HepG2 (cell line): Measurements from ENCODE around the gene MCAM. TPM values are rescaled to one million over a fixed set of nuclear protein-coding genes. Genes with fewer than 3 reads are reported as not detected.

ENCODE experiments used
- ATAC-seq: fragments of 200-7000 bp; cut with Tn5 transposase; 3 replicates; pipeline ENCODE4 v1.9.1; 2020; ENCODE audit warnings: mild to moderate bottlenecking, moderate library complexity
- BruUV-seq: library from RNA; stranded (reverse); fragments of 400-500 nt; replicated peaks from 2 replicates; lab custom pipeline; 2021; lab: Mats Ljungman, UMichigan
- CTCF ChIA-PET: fragments of 300-600 bp; formaldehyde crosslinking; extraction: SDS; loops from one replicate; lab custom pipeline; 2021; ENCODE audit warnings: low total read pairs, inconsistent platforms, low intra/inter-chr PET ratio; lab: Yijun Ruan, JAX
- POLR2A ChIA-PET: fragments of 350-600 bp; sonication (Branson Sonifier 250); formaldehyde crosslinking; loops from one replicate; lab custom pipeline; 2020; ENCODE audit warnings: antibody characterized with exemption, inconsistent platforms; lab: Yijun Ruan, JAX
- DNase-seq: peaks from one replicate; pipeline ENCODE4 v3.0.0-alpha.2; 2015; ENCODE audit warnings: low spot score
- FAIRE-seq: peaks from 3 replicates; lab custom pipeline; 2011; peaks lifted over from hg19 to GRCh38; lab: Jason Lieb, UNC
- H2AFZ ChIP-seq: one replicate; pipeline ENCODE4 v1.6.1; 2011; ENCODE audit warnings: low read length, inconsistent platforms
- H3K27ac ChIP-seq: fragments of 300-600 bp; 3 replicates; pipeline ENCODE4 v1.8.0; 2011; ENCODE audit warnings: mixed run types, mild to moderate bottlenecking, mixed read lengths, low read length, inconsistent platforms; ENCODE audit not compliant: insufficient read depth; ENCODE audit errors: extremely low read length
- H3K27me3 ChIP-seq, 2 experiments: fragments of 200-600 bp in 1 of 2; 2 replicates in 1 of 2; 3 replicates in 1 of 2; pipeline versions ENCODE4 v1.6.0 to v1.8.0; 2011; ENCODE audit warnings: low read length in 2 of 2, mild to moderate bottlenecking in 2 of 2, moderate library complexity in 2 of 2, inconsistent platforms in 1 of 2; ENCODE audit not compliant: insufficient read depth in 2 of 2, control insufficient read depth in 1 of 2
- H3K36me3 ChIP-seq, 2 experiments: fragments of 200-600 bp in 1 of 2; replicated peaks in 1 of 2; 2 replicates in 1 of 2; 3 replicates in 1 of 2; pipeline versions ENCODE4 v1.5.1 to v1.8.0; 2011; ENCODE audit warnings: low read length in 2 of 2, inconsistent platforms in 1 of 2; ENCODE audit not compliant: insufficient read depth in 2 of 2, control insufficient read depth in 1 of 2
- H3K4me1 ChIP-seq: 2 replicates; pipeline ENCODE4 v1.5.1; 2012; ENCODE audit warnings: low read length, inconsistent platforms; ENCODE audit not compliant: insufficient read depth
- H3K4me2 ChIP-seq: 2 replicates; pipeline ENCODE4 v1.6.0; 2011; ENCODE audit warnings: low read depth, low read length, inconsistent platforms
- H3K4me3 ChIP-seq, 3 experiments: fragments of 200-600 bp in 1 of 3; sonication (generic), shearing (Covaris generic) in 1 of 3; replicated peaks in 1 of 3; 2 replicates each; pipeline ENCODE4 v1.5.1; 2011 to 2016; ENCODE audit warnings: low read length in 3 of 3, inconsistent platforms in 2 of 3, low read depth in 2 of 3, mild to moderate bottlenecking in 2 of 3, control low read depth in 1 of 3, mixed read lengths in 1 of 3; ENCODE audit not compliant: insufficient read depth in 1 of 3
- H3K79me2 ChIP-seq: one replicate; pipeline ENCODE4 v1.6.1; 2011; ENCODE audit warnings: low read length, inconsistent platforms; ENCODE audit not compliant: insufficient read depth
- H3K9ac ChIP-seq: 2 replicates; pipeline ENCODE4 v1.6.0; 2011; ENCODE audit warnings: mild to moderate bottlenecking, low read depth, low read length, inconsistent platforms; ENCODE audit not compliant: insufficient read depth
- H3K9me3 ChIP-seq: 2 replicates; pipeline ENCODE4 v1.5.1; 2012; ENCODE audit warnings: mild to moderate bottlenecking, low read length
- H4K20me1 ChIP-seq: 2 replicates; pipeline ENCODE4 v1.6.0; 2011; ENCODE audit warnings: inconsistent platforms, mild to moderate bottlenecking, low read length, moderate library complexity; ENCODE audit not compliant: insufficient read depth
- ATAD3A ChIP-seq: sonication (generic); formaldehyde crosslinking; IDR thresholded peaks from 2 replicates; pipeline ENCODE4 v1.4.0; 2020; ENCODE audit warnings: missing genetic modification reagents
- ATF1 ChIP-seq: IDR thresholded peaks from 2 replicates; pipeline ENCODE4 v1.6.1; 2016; ENCODE audit warnings: mild to moderate bottlenecking, control low read depth
- BCL6 ChIP-seq: IDR thresholded peaks from 2 replicates; pipeline ENCODE4 v1.6.1; 2016; ENCODE audit warnings: missing genetic modification reagents, missing compliant biosample characterization
- KLF11 ChIP-seq: IDR thresholded peaks from 2 replicates; pipeline ENCODE4 v1.6.1; 2016; ENCODE audit warnings: missing compliant biosample characterization
- PAF1 ChIP-seq: IDR thresholded peaks from 2 replicates; pipeline ENCODE4 v1.6.1; 2016; ENCODE audit warnings: missing genetic modification reagents, missing compliant biosample characterization
- RARA ChIP-seq: IDR thresholded peaks from 2 replicates; pipeline ENCODE4 v1.6.1; 2016; ENCODE audit warnings: missing genetic modification reagents, missing compliant biosample characterization
- RELA ChIP-seq: sonication (generic); formaldehyde crosslinking; IDR thresholded peaks from 2 replicates; pipeline ENCODE4 v1.4.0; 2020; ENCODE audit warnings: missing genetic modification reagents
- RFXAP ChIP-seq: sonication (generic); formaldehyde crosslinking; IDR thresholded peaks from 2 replicates; pipeline ENCODE4 v1.4.0; 2020; ENCODE audit warnings: missing genetic modification reagents, borderline replicate concordance
- SMC3 ChIP-seq: IDR thresholded peaks from 2 replicates; pipeline ENCODE4 v1.6.1; 2011; ENCODE audit warnings: low read length, improper control_type of control experiment
- SYNCRIP ChIP-seq: fragments of 200-400 bp; formaldehyde crosslinking; IDR thresholded peaks from 2 replicates; pipeline ENCODE4 v1.6.1; 2018; ENCODE audit warnings: mild to moderate bottlenecking, low read depth, low read length; ENCODE audit not compliant: insufficient read depth
- UBTF ChIP-seq: sonication (generic); formaldehyde crosslinking; IDR thresholded peaks from 2 replicates; pipeline ENCODE4 v1.4.0; 2020; ENCODE audit warnings: mild to moderate bottlenecking, missing genetic modification reagents
- YEATS2 ChIP-seq: sonication (generic); formaldehyde crosslinking; IDR thresholded peaks from 2 replicates; pipeline ENCODE4 v1.4.0; 2020; ENCODE audit warnings: missing genetic modification reagents, borderline replicate concordance
- ZFX ChIP-seq: sonication (generic); formaldehyde crosslinking; IDR thresholded peaks from 2 replicates; pipeline ENCODE4 v1.4.0; 2020; ENCODE audit warnings: mild to moderate bottlenecking, low read depth, missing genetic modification reagents, moderate library complexity
- ZNF501 ChIP-seq: sonication (generic); formaldehyde crosslinking; IDR thresholded peaks from 2 replicates; pipeline ENCODE4 v1.5.1; 2020; ENCODE audit warnings: mild to moderate bottlenecking, moderate library complexity, missing genetic modification reagents
- WGBS: methylation state at CpG from one replicate; pipeline ENCODE4 v1.1.6; 2017; ENCODE audit warnings: low lambda C conversion rate; 5-methylcytosine and 5-hydroxymethylcytosine counted together
- in situ Hi-C: cut with HindIII; loops from 2 replicates; pipeline ENCODE4 v1.10.0; 2017; ENCODE audit warnings: low pct_unique_long_range_greater_than_20kb; ENCODE audit not compliant: extremely low pct_ligation_motif_present
- intact Hi-C: fragments of 100-400 bp; cut with micrococcal nuclease; formaldehyde crosslinking; loops from one replicate; pipeline ENCODE4 v1.10.0; 2022; ENCODE audit not compliant: unreplicated experiment
- polyA plus RNA-seq, 8 experiments: library from polyadenylated mRNA; depleted of rRNA in 3 of 8; stranded (reverse) in 7 of 8; unstranded in 1 of 8; fragments of >200 nt; fragmentation: Illumina TruSeq in 4 of 8; extraction: Trizol in 4 of 8; gene quantifications; 2 replicates each; pipeline versions ENCODE4 v1.2.1 to v1.2.3, GENCODE V29; 2011 to 2016; ENCODE audit warnings: low read depth in 4 of 8, missing spikeins in 1 of 8, mixed read lengths in 1 of 8; ENCODE audit not compliant: insufficient read depth in 1 of 8
- total RNA-seq, 5 experiments: library from RNA; depleted of rRNA; stranded (reverse); fragments of >200 nt; fragmentation: Illumina TruSeq; extraction: Trizol; gene quantifications; 2 replicates each; pipeline ENCODE4 v1.2.3, GENCODE V29; 2016; ENCODE audit warnings: low read depth in 1 of 5
- TF ChIP-seq, protein P1 (sequence below): IDR thresholded peaks from 2 replicates; pipeline ENCODE4 v1.4.0; 2020; ENCODE audit warnings: mild to moderate bottlenecking, missing genetic modification reagents
- TF ChIP-seq, protein P2 (sequence below): IDR thresholded peaks from 2 replicates; pipeline ENCODE4 v1.6.1; 2016; ENCODE audit warnings: mild to moderate bottlenecking

MCAM gene
- total and polyA plus RNA-seq, 2 of the 13 experiments (the other 11 are each of a cell fraction or from before 2014, with no cell fraction given), result 12.1 to 15.2 TPM

- in situ Hi-C loops, result no loop called here
- Histone ChIP-seq H3K27ac (no peak overlapping the region), H2AFZ (no peak overlapping the region), H3K79me2 (no peaks in the 10 kb centered on the region), H3K27me3 (peaks cover 0 to 9% of the 10 kb centered on the region in 2 experiments; a peak in 1 of 5 replicates), H3K4me3 (peak overlapping the region; percentile 53 to 77 (median 76)), H3K36me3 (no peaks in the 10 kb centered on the region), H3K9ac (peak overlapping the region; percentile 70), H3K9me3 (no peaks in the 10 kb centered on the region), H3K4me2 (peak overlapping the region; percentile 96), H4K20me1 (no peaks in the 10 kb centered on the region), H3K4me1 (peaks cover 73% of the 10 kb centered on the region)
- FAIRE-seq (peak; percentile 32), ATAC-seq (peak; percentile 34), DNase-seq (peak; percentile 52)
- 13% methylated on average over 13 of the region's 22 CpGs for WGBS
- POLR2A ChIA-PET, result interaction anchor here (0.6 to 3.0 kb wide), 14 partner anchors 12 to 287 kb away, joined by 3 to 14 read pairs (median 4); partner anchors contain the start of genes NLRX1, RNF26 and USP2
- CTCF ChIA-PET, result no interaction called here
- BruUV-seq, result no TSS peak
- intact Hi-C loops, result loop anchor here (2.0 kb wide), 1 partner anchor 16 kb away; the partner anchor contains the start of gene RNF26
- no peak for TF ChIP-seq PAF1 (CRISPR knock-in tag)
- TF ChIP-seq ZNF501 (CRISPR knock-in tag), result 0 out of 2 replicates have a peak, but pooled peaks have one; percentile 7
- 0 out of 2 replicates have a peak, but pooled peaks have one; percentile 22 for TF ChIP-seq YEATS2 (CRISPR knock-in tag)
- TF ChIP-seq UBTF (CRISPR knock-in tag), result peak; percentile 38; the same call in 1 of the 2 replicates
- peak; percentile 58 for TF ChIP-seq ZFX (CRISPR knock-in tag)
- no peak for TF ChIP-seq SMC3
- TF ChIP-seq KLF11 (CRISPR knock-in tag), result no peak
- TF ChIP-seq, protein P1, sequence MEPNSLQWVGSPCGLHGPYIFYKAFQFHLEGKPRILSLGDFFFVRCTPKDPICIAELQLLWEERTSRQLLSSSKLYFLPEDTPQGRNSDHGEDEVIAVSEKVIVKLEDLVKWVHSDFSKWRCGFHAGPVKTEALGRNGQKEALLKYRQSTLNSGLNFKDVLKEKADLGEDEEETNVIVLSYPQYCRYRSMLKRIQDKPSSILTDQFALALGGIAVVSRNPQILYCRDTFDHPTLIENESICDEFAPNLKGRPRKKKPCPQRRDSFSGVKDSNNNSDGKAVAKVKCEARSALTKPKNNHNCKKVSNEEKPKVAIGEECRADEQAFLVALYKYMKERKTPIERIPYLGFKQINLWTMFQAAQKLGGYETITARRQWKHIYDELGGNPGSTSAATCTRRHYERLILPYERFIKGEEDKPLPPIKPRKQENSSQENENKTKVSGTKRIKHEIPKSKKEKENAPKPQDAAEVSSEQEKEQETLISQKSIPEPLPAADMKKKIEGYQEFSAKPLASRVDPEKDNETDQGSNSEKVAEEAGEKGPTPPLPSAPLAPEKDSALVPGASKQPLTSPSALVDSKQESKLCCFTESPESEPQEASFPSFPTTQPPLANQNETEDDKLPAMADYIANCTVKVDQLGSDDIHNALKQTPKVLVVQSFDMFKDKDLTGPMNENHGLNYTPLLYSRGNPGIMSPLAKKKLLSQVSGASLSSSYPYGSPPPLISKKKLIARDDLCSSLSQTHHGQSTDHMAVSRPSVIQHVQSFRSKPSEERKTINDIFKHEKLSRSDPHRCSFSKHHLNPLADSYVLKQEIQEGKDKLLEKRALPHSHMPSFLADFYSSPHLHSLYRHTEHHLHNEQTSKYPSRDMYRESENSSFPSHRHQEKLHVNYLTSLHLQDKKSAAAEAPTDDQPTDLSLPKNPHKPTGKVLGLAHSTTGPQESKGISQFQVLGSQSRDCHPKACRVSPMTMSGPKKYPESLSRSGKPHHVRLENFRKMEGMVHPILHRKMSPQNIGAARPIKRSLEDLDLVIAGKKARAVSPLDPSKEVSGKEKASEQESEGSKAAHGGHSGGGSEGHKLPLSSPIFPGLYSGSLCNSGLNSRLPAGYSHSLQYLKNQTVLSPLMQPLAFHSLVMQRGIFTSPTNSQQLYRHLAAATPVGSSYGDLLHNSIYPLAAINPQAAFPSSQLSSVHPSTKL (CRISPR knock-in tag), result 0 out of 2 replicates have a peak, but pooled peaks have one; percentile 34
- TF ChIP-seq RELA (CRISPR knock-in tag), result no peak
- no peak for TF ChIP-seq BCL6 (CRISPR knock-in tag)
- TF ChIP-seq SYNCRIP, result no peak
- 0 out of 2 replicates have a peak, but pooled peaks have one; percentile 12 for TF ChIP-seq RARA (CRISPR knock-in tag)
- peak; percentile 65 for TF ChIP-seq ATF1 (CRISPR knock-in tag)
- no peak for TF ChIP-seq ATAD3A
- TF ChIP-seq, protein P2, sequence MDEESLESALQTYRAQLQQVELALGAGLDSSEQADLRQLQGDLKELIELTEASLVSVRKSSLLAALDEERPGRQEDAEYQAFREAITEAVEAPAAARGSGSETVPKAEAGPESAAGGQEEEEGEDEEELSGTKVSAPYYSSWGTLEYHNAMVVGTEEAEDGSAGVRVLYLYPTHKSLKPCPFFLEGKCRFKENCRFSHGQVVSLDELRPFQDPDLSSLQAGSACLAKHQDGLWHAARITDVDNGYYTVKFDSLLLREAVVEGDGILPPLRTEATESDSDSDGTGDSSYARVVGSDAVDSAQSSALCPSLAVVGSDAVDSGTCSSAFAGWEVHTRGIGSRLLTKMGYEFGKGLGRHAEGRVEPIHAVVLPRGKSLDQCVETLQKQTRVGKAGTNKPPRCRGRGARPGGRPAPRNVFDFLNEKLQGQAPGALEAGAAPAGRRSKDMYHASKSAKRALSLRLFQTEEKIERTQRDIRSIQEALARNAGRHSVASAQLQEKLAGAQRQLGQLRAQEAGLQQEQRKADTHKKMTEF (CRISPR knock-in tag), result 0 out of 2 replicates have a peak, but pooled peaks have one; percentile 32
- 0 out of 2 replicates have a peak, but pooled peaks have one; percentile 3 for TF ChIP-seq RFXAP (CRISPR knock-in tag)
Observed at GRCh38 chr11:119318240-119319135, 1.6 kb upstream of the MCAM start.
